ENCODE data around the gene TLR3.

The TLR3 gene

GRCh38 chr4:186020793-186021407 is 48.1 kb upstream of the TLR3 start:
- no peaks in the 10 kb centered on the region for H3K36me3 ChIP-seq (ENCODE audit: insufficient read depth, low read length)
- no peaks in the 10 kb centered on the region for H3K79me2 ChIP-seq (ENCODE audit: insufficient read depth, low read length)
- H3K4me2 ChIP-seq (ENCODE audit: insufficient read depth, low read length) = no peak overlapping the region
- H3K9me3 ChIP-seq (ENCODE audit: insufficient read depth, low read length, severe bottlenecking) = no peaks in the 10 kb centered on the region
- H3K27ac ChIP-seq (ENCODE audit: low read length) = no peak overlapping the region
- DNase-seq (no peak), ATAC-seq (ENCODE audit: insufficient read depth, low read depth) (no peak)
- TF ChIP-seq CTCF (IDR thresholded peaks at IDR 0.05; ENCODE audit: borderline replicate concordance, extremely low read depth, low read length, poor library complexity, severe bottlenecking) (no peak), EZH2 (IDR thresholded peaks at IDR 0.05; ENCODE audit: borderline replicate concordance, low read depth, low read length, severe bottlenecking) (no peak)
- H3K9ac ChIP-seq (ENCODE audit: low read depth, low read length) = no peak overlapping the region
- no peaks in the 10 kb centered on the region for H3K27me3 ChIP-seq (ENCODE audit: insufficient read depth, low read length, poor library complexity)
- no peak overlapping the region for H2AFZ ChIP-seq (ENCODE audit: low read depth, low read length)
- no peak overlapping the region for H3K4me3 ChIP-seq (ENCODE audit: low read depth in 1 of 2, low read length in 2 of 2)
- H4K20me1 ChIP-seq (ENCODE audit: insufficient read depth, low read length) = no peaks in the 10 kb centered on the region
- H3K4me1 ChIP-seq (ENCODE audit: insufficient read depth, low read length) = no peaks in the 10 kb centered on the region

- H4K20me1 ChIP-seq (ENCODE audit: insufficient read depth, low read length) = no peaks in the 10 kb centered on the region
- ATAC-seq (ENCODE audit: insufficient read depth, low read depth) = no peak
These were observed 47.3 kb upstream of the TLR3 start for GRCh38 chr4:186021461-186022167.

DNA sequence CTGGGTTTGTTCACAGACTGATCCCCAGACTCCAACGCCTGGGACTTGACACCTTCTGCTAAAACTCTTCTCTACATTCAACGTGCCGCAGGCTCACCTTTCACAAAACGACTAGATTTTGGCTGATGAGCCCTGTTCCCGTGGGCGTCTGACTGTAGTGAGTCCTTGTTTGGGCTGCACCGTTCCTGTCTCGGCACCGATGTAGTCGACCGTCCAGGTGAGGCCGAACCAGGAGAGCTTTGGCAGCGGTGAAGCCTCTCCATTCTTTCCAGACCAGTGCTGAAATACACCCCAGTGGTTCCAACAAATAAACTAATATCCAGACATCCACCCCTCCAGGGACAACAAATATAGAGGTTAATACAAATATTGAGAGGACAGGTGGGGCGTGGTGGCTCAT is 45.0 kb upstream of the TLR3 start:
- Histone ChIP-seq H3K4me1 (ENCODE audit: insufficient read depth, low read length) (no peaks in the 10 kb centered on the region), H3K79me2 (ENCODE audit: insufficient read depth, low read length) (no peaks in the 10 kb centered on the region), H3K4me2 (ENCODE audit: insufficient read depth, low read length) (no peak overlapping the region), H2AFZ (ENCODE audit: low read depth, low read length) (no peak overlapping the region), H4K20me1 (ENCODE audit: insufficient read depth, low read length) (no peaks in the 10 kb centered on the region), H3K27ac (ENCODE audit: low read length) (no peak overlapping the region), H3K9me3 (ENCODE audit: insufficient read depth, low read length, severe bottlenecking) (no peaks in the 10 kb centered on the region), H3K27me3 (ENCODE audit: insufficient read depth, low read length, poor library complexity) (no peaks in the 10 kb centered on the region), H3K9ac (ENCODE audit: low read depth, low read length) (no peak overlapping the region), H3K4me3 (ENCODE audit: low read depth in 1 of 2, low read length in 2 of 2) (no peak overlapping the region), H3K36me3 (ENCODE audit: insufficient read depth, low read length) (no peaks in the 10 kb centered on the region)
- TF ChIP-seq CTCF (IDR thresholded peaks at IDR 0.05; ENCODE audit: borderline replicate concordance, extremely low read depth, low read length, poor library complexity, severe bottlenecking) (no peak), EZH2 (IDR thresholded peaks at IDR 0.05; ENCODE audit: borderline replicate concordance, low read depth, low read length, severe bottlenecking) (no peak)
- no peak for ATAC-seq (ENCODE audit: insufficient read depth, low read depth)
- no peak for DNase-seq

More at GRCh38 chr4:186021461-186022167, 47.3 kb upstream of the TLR3 start:
- Histone ChIP-seq H3K36me3 (ENCODE audit: insufficient read depth, low read length) (no peaks in the 10 kb centered on the region), H3K27ac (ENCODE audit: low read length) (no peak overlapping the region), H3K9me3 (ENCODE audit: insufficient read depth, low read length, severe bottlenecking) (no peaks in the 10 kb centered on the region), H3K4me3 (ENCODE audit: low read depth in 1 of 2, low read length in 2 of 2) (no peak overlapping the region), H2AFZ (ENCODE audit: low read depth, low read length) (no peak overlapping the region), H3K4me1 (ENCODE audit: insufficient read depth, low read length) (no peaks in the 10 kb centered on the region), H3K4me2 (ENCODE audit: insufficient read depth, low read length) (no peak overlapping the region), H3K27me3 (ENCODE audit: insufficient read depth, low read length, poor library complexity) (no peaks in the 10 kb centered on the region), H3K79me2 (ENCODE audit: insufficient read depth, low read length) (no peaks in the 10 kb centered on the region), H3K9ac (ENCODE audit: low read depth, low read length) (no peak overlapping the region)
- TF ChIP-seq EZH2 (IDR thresholded peaks at IDR 0.05; ENCODE audit: borderline replicate concordance, low read depth, low read length, severe bottlenecking) (no peak), CTCF (IDR thresholded peaks at IDR 0.05; ENCODE audit: borderline replicate concordance, extremely low read depth, low read length, poor library complexity, severe bottlenecking) (no peak)
- no peak for DNase-seq

Data from DND-41 (cell line).